ENCODE data around the gene MAMSTR.

MAMSTR gene

DNA sequence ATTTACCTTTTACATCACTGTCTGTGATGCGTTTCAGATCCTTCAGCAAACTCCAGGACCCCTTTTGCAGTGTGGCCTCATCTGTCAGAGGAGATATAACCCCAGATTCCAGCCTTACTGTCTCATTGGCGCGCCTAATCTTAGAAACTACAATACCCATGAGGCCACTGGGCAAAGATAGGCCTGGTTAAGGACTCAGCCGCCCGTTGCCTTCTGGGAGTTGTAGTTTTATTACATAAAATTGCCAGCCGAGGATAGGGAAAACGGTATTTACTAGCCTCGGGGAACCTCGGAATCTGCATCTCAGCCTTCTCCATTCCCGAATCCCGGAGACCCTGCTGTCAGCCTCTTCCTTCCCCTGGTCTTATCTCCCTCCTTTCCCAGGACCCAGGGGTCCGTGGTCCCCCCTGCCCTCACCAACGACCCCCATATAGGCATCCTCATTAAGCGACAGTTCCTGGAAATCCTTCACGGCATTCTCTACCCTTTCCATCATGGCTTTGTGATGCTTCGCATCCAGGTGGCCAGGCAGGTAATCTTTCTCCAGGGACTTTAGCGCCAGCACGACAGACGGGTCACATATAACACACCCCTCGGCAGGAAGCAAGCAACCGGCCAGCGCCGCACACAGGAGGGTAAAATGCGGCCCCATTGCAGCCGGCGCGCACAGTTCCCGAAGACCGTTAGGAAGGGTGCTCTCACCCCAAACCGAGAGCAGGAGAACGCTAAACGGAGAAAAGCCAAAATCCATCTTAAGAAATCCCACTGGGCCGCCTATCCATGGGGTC, 25.9 kb upstream of the MAMSTR start:
- DNase-seq = peak; percentile 87

DNA sequence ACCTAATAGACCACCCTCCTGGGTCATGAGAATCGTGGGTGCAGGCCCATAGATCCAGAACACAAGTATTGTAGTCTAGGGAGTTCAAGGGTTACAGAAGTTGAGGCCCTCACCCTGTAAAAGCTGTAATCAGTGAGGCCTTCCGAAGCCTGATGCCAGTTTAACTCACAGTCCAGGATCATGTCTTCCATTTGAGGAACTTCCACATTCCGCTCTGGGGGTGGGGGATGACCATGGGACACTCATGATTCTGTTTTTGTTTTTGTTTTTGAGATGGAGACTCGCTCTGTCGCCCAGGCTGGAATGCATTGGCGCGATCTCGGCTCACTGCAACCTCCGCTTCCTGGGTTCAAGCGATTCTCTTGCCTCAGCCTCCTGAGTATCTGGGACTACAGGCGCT, 22.6 kb upstream of the MAMSTR start:
- DNase-seq = no peak

DNA sequence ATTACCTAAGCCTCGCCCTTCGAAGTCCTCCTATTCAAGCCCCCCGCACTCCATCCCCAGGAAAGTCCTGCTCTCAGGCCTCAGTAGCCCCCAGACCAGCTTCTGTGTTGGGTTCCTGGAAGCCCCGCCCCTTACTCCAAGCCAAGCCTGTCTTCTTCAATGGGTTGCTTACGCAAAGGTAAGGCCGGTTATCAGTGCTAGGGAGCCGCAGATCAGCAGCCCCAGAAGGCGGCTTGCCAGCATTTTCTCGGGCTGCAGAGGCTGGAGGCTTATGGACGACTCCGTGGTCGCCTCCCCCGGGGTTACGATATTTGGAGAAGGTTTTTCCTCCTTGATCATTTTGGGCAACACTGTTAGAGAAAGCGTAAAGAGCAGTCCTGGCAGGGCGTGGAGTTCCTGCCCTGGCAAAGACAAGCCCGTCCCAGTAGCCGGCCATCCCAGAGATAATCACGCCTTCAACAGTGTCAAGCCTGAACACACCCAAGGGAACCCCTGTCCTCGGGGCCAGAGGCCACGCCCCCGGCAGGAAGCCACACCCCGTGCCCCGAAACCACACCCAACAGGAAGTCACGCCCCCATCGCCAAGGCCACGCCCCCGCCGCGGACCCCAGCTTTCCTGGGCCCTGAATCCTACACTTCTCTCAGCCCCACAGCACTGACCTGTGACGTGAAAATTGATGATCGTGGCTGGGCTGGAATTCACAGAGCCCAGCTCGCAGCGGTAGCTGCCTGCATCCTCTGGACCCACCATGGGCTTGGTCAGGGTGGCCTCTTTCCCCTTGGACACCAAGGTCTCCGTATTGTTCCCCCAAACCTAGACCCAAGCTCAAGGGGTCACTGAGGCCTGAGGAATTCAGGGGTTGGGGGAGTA, 21.8 kb upstream of the MAMSTR start:
- peak; percentile 90 for DNase-seq

DNA sequence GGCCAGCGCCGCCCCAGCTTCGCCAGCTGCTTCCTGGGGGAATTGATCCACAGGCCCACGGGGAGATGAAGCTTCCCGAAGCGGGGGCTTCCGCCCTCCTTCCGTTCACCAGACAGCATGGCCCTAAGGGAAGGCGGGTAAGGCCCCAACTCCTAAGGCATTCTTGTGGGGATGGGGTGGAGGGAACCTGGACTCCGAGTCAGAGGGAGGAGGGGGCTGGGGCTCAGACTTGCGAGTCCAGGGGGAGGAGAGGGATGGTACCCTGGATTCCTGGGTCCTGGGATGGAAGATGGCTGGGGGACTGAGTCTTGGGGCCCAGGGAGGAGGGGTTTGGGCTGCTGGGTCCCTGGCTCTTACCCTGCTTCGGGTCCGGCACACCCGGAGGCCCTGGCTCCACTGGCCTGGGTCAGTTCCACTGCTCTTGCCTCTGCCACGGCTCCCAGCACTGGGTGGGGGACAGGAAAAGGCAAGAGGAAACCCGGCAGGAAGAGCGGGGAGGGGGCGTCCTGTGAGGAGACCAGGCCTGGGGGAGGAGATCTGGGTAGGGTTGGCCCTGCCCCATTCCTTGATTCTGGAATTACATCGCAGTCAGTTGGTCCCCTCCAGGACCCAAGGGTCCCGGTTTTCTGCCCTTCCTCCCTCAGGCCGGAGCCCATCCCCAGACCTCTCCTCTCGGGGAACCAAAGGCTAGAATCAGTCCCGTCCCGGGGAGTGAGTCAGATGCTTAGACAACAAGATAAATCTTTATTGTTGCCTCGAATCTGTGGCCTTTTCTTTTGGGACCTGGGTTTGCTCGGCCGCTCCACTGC, 20.8 kb upstream of the MAMSTR start, which contains the start of gene RASIP1:
TSS of gene RASIP1 (minus strand) at position 447 of the 809 bp plus-strand sequence. CDS start at position 119, 328 bp downstream.
- no peak for DNase-seq

DNA sequence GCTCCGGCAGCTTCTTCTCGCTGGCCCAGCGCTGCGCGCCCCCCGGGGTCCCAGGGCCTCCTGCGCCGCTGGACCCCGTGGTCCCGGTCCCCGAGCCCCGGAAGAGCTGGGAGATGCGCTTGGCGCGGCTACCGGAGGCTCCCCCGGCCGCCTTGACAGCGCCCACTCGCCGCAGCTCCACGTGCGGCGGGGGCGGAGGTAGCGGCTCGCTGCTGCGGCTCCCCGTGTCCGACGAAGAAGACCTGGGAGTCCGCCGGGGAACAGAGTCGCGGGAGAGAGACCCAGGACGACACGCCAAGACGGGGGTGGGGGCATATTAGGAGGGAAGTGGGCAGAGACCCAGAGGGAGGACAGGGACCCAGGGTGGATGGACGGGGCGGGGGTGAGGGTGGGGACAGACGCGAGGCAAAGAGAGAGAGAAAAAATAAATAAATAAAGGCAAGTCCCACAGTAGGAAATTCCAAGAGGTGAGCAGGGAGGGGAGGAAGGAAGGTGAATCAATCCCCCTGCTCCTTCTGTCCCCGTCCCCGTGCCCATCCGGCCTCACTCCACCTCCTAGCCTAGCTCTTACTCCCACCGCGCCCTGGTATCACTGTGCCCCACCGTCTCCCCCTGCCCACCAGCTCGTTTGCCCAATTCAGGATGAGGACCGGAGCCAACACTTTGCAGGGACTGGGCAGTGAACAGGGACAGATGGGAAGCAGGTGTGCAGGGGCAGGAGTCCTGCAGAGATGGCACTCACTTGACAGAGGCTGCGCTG, 20.1 kb upstream of the MAMSTR start:
- DNase-seq = no peak

DNA sequence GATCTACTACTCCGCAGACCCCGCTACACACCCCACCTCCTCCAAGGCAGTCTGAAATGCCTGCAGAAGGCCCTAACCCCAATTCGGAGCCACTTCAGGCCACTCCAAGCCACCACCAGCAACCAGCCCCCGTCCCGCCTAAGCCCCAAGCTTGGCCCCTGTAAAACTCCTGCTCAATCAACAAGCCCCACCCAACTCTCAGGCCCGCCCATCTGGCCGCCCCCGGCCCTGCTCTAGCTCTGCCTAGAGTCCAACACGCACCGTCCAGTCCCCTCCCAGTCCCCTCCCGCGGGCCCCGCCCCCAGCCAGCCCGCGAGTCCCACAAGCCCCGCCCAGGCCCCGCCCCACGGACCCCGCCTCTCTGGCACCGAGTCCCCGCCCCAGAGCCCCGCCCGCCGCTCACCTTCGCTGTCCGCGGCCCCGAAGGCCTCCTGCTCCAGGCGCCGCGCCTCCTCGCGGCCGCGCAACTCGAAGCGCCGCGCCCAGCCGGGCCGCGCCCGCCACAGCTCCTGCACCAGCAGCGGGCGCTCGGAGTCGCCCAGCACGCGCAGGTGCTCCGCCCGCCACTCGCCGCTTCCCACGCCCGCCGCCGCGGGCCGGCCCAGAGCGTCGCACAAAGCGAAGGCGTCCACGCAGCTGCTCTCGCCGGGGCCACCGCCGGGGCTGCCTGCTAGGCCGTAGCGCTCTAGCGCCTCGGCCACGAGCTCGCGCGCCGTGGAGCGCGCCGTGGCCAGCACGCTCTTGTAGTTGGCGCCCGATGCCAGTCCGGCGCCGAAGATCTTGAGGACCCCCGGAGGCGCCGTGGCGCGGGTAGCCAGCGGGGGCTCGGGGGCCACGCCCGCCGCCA, 19.3 kb upstream of the MAMSTR start:
- DNase-seq = peak; percentile 85

DNA sequence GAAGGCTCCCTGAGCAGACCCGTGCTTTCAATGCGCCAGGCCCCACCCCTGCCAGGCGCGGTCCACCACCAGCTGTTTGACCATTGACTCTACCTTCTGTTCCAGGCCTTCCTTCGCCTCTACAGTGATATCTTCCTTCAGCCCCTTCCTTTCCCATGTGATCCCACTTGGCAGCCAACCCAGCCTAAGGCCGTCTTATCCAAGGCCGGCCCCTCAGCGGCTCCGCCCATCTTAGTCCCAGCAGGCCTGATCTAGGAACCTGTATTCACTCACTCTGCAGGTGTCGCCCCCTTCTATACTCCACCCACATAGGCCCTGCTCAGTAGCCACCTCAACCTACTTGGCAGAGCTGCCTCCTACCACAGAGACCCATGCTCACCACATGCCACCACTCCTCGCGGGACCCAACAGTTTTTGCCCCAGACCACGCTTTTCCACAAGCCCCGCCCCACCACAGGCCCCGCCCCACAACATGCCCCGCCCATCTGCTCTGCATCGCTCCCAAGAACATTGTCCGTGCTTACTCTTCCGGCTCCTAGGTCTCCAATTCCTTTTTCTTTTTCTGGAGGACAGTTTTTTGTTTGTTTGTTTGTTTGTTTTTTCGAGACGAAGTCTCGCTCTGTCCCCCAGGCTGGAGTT, 18.0 kb upstream of the MAMSTR start:
- DNase-seq = peak; percentile 53

DNA sequence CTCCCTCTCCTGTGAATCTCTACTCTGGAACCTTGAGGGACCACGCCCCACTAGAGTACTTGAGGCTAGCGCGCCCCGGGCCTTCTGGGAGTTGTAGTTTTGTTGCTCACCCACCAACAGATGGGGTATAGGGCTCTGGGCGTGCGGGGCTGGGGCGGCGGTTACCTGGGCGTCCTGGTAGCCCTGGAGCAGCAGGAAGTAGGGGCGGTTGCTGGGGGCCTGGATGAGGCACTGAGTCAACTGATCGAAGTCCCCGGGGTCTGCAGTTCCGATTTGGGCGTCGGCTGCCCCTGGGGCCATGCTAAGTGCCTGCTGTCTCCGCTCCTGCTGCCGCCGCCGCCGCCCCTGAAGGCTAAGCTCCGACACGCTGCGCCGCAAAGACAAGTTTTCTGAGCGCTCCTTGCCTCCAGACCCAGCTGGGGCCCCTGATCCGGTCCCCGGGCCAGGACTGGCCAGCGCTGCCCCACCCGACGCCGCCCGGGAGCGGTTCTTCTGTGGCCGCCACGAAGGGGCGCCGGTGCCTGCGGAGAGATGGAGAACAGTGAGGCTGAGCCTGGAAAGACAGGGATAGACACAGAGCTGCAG, 15.6 kb upstream of the MAMSTR start:
- no peak for DNase-seq

DNA sequence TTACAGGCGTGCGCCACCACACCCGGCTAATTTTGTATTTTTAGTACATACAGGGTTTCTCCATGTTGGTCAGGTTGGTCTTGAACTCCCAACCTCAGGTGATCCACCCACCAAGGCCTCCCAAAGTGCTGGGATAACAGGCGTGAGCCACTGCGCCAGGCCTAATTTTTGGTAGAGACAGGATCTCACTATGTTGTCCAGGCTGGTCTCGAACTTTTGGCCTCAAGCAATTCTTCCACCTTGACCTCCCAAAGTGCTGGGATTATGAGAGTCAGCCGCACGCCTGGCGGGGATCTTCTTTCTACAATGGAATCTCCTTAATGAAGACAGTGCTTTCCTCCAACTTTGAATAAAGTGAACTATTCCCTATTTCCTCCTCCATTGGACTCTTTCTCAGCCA, 15.1 kb upstream of the MAMSTR start:
- DNase-seq = no peak

DNA sequence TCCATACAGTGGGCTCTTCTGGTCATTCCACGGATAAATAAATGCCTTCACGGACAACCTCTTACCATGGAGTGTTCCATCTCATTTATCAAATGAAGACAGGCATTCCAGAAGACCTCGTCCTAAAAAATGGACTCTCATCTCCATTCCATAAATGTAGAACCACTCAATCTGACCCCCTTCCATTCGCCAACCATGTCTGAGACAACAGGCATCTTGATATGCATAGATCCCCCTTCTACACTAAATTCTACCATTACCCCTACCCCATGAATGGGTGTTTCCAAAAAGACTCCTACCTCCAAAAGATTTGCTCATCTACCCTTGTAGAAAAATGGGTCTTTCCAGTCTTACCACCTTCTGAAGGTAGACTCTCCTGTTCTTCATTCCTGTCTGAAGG, 11.9 kb upstream of the MAMSTR start:
- no peak for DNase-seq

DNA sequence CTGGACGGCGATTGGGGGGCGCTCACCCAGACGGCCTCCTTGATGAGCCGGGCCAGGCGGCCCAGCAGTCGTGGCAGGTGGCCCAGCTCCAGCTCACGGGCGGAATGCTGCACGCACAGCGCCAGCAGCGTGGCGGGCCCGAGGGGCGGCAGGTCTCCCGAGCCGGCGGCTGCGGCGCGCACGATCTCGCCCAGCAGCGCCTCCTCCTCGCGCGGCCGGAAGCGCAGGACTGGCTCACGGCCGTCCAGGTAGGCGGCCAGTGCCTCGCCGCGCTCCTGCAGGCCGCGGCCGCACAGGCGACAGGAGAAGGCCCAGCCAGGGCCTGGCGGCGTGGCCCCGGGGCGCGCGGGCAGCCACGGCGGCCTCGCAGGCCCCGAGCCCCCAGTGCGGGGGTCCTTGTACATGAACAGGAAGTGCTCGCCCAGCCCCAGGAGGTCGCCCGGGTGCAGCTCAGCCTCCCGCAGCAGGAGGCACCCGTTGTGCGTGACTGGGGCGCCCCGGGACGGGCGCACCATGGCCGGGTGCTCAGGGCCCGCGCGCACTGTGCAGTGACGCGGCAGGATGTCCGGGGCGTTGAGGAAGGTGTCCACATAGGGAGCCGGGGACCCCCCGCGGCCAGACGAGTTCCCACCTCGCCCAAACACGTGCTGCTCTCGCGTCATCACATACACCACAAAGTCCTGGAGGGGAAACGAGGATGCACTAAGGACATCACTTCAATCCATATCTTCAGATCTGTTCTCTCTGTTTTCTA, 9.6 kb upstream of the MAMSTR start:
- no peak for DNase-seq

DNA sequence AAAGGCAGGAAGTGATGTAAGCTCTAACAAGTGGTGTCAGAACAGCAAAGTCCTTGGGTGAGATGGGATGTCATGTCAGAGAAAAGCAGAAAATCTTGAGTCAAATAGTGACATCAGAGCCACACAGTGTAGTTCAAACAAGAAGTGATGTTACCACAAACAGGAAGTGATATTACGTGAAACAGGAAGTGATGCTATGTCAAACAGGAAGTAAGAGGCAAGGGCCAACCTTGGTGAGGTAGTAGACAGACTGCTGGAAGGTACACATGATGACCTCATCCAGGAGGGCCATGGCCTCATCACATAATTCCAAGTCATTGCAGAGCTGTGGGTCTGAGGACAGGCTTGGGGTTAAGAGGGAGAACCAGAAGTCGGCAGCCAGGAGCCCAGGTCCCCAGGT, 7.0 kb upstream of the MAMSTR start:
- DNase-seq = peak; percentile 38

DNA sequence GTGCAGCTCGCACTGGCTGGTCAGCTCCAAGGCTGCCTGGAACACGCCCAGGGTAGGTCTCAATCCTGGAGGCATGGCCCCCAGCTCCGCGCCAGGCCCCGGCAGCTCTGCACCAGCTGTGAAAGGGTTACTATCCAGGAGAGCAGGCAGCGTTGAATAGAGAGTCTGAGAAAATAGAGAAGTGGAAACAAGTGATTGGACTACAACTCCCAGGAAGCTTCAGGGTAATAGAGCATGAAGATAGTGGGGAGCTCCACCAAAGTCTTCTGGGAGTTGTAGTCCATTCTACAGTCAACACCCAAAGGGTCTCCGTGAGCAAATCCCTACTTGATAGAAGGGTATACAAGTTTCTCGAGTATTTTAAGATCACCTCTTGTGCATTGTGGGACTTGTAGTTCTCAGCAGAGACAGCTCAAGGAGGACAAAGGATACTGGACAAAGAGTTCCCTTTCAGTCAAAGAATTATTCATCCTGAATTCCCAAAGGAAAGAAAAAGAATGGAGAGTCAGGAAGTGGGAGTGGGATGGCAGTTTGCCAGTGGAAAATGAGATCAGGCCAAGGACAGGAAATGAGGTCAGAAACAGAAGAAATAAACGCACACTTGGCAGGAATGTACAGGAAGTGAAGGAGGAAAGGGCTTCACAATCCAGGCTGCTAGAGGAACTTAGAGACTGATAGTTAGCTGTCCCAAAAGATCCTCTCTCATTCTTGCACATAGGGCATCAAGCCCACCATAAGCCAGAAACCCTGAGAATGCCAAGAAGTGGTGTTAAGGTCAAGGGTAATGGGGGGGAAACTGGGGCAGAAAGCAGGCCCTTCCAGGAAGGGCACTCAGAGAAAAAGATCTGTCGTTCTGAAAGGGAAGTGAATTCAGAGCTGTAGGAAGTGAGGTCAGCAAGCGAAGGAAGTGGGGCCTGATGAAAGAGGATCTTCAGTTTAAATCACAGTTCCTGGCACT, 5.5 kb upstream of the MAMSTR start:
- peak; percentile 81 for DNase-seq

DNA sequence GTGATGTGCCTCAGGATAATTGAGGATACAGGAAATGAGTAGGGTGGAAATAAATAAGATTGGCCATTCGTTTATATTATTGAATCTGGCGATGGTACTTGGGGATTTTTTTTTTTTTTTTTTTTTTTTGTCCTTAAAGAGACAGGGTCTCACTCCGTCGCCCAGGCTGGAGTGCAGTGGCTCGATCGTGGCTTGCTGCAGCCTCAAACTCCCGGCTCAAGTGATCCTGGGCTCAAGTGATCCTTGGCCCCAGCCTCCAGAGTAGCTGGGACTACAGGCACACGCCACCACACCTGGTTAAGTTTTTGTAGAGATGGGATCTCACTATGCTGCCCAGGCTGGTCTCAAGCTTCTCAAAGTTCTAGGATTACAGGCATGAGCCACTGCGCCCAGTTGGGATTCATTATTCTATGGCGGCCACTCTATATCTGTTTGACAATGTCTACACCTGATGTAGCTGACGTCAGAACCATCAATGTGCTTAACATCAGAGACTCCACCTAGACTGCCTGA, 2.7 kb upstream of the MAMSTR start:
- DNase-seq = no peak

DNA sequence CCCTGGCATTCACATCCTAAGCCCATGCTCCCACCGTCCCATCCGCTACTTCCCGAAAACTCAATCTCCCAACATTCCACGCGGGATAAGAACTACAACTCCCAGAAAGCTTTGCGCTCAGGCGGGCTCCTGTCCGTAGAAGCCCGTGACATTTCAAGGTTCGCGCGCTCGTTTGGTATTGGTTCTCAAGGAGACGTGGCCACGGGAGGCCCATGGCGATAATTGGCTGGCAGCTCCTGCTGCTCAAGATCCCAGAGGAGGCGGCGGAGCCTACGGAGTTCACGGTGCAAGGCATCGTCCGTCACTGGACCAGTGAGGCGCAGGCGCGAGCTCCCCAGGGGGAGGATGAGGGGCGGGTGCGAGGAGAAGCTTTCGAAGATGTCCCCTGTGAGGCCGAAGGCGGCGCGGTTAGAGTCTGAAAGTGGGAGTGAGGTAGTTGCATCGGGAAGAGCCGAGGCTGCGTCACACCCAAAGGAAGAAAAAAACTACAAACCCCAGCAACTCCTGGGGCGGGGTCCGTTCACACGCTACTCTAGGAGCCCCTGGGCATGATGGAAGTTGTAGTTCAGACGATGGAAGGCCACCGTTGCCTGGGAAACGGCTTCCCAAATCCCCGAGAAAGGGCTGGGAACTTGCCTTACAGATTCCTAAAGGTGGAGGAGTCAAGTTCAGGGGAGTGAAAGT, 1.2 kb upstream of the MAMSTR start:
- peak; percentile 98 for DNase-seq

DNA sequence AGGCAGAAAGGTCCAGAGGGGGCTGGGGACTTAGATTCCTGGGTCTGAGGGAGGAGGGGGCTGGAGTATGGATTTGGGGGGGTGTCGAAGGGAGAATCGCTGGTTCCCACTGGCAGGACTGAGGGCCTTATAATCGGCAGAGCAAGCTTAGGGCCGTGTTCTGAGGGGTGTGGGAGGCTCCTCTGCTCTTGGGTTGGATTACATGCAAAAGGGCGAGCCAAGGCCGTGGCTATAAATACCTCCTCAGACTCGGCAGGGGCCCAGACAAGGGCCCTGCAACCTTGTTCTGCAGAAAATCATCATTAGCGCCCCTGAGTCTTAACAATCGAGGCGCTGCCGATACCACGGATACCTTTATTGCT, 707 bp upstream of the MAMSTR start:
- DNase-seq = no peak

DNA sequence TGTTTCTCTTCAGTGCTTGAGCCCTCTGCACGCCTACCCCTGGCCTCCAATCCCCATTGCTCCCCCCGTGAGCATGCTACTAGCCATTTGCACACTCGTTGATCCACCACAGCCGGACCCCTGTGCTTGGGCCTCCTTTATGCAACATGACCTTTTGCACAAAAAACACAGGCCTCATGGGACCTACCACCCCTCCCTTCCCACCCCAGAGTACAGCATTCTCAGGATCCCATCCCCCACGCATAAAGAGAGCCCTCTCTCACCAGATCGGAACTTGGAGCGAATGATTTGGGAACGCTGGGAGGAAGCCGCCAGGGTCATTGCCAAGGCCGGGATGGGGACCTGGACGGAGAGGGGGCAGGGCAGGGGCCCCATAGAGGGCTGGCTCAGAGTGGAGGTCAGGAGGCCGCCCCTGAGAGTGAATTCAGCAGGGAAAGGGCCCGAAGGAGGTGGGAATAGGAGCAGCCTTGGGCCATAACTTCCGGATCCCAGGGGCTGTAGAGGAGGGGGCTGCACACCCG, 754 bp downstream of the MAMSTR start:
- DNase-seq = no peak
